SHP77 treated with DMSO at 0.1 percent for 48 hours (cell line): ENCODE results near the gene POLN.

Source experiments
- DNase-seq: peaks from one replicate; lab custom pipeline; 2025; lab: John Stamatoyannopoulos, UW

POLN gene

DNA sequence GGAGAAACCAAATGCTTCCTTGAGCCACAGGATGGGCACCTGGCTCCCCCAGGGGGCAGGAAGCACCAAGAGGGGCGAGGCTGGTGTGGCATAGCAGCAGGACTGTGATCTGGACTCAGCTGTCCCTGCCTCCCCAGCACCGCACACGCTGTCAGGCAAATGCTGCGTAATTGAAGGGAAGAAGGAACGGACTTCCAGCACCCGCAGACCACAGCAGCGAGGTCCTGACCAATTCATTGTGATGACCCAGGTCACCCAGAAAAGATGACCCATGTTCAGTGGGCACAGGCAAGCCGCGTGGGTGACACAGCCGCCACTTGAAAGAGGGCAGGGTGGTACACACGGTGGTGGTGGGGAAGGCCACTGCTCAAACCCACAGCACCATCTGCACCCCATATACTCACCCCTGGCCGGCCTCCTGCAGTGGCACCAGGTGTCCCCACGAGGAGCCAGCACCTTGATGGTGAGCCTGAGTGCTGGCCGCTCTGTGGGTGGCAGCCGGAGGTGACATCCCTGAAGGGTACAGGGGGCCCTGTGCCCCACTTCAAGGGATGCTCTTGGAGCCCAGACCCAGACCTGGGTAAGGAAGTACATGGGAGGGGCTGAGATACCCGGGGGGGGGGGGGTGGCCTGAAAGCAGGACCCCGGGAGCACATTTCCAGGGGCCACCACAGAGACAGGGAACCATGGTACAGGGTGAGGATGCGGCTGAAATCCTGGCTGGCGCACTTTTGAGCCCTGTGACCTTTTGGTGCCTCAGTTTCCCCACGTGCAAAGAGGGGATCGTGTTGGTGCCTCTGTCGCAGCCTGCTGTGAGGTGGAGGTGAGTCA, 171.3 kb downstream of the POLN start:
- DNase-seq = no peak

DNA sequence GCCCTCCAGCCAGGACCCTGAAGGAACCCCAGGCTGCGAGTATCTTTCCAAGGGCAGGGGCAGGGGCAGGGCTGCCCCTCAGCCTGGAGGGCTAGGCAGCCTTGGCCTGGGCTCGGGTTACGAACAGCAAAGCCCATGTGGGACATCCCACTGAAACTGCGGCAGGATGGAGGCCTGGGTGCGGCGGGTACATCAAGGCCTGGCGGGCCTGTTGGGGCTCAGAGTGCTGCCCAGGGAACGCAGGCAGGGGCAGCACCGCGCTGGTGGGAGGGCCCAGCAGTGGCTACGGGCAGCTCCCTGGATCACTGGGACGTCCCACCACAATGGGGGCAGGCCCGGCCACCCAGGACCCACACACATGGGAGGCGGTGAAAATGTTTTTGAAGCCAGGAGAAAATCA, 171.9 kb downstream of the POLN start:
- no peak for DNase-seq

DNA sequence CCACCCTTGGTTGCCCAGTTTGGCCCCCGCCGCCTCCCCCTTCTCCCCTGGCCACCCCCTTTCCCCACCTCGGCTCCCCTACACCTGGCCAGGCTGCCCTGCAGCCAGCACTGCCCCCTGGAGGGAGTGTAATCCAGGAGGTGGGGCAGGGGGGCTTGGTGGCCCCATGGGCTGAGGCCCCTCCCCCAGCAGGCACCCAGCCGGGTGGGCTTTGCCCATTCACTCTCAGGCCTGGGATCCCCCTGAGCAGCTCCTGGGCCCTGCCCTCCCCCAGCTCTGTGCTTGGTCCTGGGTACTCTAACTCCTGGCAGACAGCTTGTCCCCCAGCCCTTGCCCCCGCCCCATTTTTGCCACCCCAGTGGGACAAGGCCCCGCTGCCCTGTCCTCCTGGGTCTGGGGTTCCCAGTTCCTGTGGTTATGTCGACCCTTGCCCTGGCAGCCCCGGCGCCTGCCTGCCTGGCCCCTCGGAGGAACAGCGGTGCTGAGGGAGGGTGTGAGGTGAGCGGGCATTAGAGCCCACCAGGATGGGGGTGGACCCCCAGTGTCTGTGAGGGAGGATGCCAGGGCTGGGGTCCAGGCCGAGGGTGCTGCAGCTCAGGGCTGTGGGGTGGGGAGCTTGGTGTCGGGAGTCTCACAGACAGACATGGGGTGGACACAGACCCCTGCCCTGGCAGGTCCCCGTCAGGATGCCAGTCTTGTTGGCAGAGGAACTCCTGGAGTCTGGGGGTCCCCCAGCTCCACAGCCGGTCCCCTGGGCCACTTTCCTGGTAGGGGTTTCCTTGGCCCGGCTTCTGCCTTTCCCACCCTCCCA, 172.6 kb downstream of the POLN start:
- DNase-seq = no peak

DNA sequence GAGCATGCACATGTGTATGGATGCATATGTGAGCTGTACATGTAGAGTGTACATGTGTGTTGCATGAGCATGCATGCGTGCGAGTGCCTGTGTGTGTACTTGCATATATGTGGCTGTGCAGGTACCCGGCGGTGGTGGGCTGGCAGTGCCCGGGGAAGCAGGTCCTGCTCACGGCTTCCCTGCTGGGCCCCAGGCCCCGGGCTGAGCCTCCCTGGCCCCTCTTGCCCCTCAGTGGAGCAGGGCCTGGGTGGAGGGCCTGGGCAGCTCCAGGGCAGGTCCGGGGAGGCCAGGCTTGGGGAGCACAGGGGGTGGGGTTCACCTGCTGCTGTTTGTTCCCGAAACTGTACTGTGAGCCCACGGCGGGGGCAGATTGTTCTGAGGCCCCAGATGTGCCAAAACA, 173.4 kb downstream of the POLN start:
- DNase-seq = no peak

DNA sequence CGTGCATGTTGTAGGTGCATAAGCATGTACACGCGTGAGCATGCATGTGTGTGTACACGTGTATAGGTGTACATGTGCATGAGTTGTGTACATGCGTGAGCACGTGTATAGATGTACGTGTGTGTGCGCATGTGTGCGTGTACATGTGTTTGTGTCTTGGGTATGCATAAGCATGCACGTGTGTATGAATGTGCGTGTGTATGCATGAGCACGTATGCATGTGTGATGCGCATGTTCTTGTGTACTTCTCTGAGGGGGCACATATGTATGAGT, 173.8 kb downstream of the POLN start:
- DNase-seq = no peak

DNA sequence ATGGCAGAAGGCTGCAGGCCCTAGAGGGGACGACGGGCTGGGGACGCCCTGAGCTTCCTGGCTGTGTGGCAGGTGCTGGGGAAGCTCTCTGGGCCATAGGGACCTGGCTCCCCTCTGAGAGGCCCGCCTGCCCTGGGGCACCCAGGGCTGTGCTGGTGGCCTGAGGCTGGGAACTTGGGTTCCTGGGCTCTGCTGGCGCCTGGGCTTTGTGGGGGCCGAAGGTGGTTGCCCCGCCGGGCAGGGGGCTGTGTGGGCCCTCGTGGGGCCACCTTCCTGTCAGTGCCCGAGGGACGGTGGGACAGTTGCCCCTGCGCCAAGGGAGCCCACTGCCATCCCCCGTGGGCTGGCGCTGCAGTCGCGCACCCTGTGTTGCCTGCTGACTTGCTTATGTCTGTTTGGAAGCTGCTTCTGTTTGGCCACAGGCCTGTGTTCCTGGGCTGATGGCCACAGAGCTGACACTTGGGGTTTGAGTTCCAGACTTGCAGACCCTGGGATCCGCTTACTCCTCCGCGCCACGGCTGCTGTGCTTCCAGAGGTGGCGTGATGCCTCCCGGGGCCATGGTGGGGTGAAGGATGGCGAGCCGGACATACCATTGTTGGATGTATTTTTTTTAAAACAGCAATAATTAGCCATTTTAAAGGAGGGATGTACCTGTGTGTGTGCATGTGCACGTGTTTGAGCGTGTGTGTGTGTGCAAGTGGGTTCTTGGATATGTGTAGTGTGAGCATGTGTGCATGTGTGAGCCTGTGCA, 174.3 kb downstream of the POLN start:
- no peak for DNase-seq

DNA sequence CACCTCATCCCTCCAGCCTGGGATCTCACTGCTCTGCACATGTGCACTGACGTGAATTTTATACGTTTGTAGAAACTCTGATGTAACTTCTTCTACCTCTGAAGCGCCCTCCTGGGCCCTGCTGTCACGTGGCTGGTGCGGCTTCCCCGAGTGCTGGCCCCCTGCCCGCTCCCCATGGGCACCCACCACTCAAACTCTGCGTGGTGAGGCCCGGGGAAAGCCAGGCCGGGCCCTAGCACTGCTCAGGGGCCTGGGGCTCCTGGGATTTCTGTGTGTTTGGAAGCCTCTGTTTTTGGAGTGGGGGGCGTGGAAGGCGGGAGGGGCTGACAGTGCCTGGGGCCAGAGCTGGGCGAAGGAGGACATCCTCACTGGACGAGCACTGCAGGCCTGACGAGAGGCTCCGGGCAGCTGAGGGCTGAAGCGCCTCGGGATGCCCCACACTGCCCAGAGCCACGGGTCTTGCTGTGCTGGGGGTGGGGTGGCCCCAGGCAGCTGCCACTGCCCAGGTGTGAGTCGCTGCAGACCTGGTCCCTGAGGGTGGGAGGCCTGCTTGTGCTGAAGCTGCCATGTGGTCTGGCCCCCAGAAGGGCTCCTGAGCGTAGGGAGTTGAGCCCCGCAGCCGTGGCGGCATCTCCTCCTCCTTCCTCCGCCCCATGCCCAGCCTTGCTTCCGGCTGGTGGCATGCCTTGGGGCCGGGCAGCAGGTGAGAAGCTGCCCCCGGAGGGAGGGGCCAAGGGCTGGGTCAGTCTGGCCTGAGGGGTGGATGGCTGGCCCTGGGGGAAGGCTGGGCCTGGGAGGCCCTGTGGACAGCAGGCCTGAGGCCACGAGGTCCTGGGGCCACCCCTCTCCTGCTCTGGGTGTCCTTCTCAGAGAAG, 175.1 kb downstream of the POLN start:
- no peak for DNase-seq

DNA sequence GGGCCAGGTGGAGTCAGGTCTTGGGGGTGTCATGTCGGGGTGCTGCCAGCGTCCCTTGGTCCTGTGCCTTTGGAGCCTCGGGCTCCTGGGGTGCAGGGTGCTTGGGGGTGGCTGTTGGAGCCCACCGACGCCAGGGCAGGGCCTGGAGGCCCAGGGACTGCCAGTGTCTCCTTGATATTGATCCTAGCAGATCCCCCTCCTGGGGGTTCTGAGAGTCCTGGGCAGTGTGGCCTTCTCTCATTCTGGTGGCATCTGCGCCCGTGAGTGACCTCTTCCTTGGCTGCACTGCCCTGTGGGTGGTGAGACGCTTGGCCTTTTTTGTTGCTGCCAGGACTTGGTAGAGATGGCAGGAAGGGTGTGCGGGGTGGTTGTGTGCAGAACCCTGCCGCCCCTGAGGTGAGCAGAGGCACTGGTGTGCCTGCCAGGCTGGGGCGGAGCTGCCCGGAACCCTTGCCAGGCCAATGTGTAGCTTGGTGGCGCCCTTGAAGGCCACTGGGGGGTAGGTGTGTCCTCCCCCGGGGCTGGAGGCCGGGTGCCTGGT, 175.8 kb downstream of the POLN start:
- DNase-seq = no peak

DNA sequence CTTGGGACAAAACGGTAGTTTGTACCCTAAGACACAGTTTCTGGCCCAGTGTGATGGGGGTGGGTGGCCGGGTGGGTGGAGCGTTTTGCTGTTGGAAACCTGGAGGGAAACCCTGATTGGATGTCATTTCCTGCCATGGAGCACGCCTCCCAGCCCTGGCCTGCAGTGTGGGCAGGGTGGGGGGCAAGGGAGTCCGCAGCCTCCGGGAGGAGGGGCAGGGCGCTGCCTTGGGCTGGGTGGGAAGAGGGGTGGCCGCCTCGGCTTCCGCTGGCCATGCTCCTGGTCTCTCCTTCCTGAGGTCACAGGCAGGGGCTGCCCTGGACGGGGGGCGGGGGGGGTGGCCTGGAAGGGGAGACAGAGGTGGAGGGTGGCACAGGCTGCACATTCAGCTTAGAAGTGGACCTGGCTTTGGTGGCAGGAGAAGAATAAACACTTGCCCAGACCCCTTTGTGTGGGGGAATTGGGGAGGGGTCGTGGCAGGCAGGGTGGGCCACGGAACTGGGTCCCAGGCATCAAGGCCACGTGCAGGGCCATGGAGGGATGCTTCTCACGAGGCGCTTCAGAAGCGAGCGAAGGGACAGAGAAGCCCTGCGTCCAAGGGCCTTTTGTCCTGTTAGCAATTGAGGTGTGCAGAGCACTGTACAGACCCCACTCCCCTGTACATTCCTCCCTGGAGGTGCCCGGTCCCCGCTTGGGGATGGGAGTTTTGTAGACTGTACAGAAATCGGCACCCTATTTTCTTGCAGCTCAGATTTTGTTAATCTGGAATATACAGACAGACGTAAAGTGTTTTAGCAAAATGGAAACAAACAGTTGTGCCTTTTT, 176.6 kb downstream of the POLN start:
- DNase-seq = no peak

DNA sequence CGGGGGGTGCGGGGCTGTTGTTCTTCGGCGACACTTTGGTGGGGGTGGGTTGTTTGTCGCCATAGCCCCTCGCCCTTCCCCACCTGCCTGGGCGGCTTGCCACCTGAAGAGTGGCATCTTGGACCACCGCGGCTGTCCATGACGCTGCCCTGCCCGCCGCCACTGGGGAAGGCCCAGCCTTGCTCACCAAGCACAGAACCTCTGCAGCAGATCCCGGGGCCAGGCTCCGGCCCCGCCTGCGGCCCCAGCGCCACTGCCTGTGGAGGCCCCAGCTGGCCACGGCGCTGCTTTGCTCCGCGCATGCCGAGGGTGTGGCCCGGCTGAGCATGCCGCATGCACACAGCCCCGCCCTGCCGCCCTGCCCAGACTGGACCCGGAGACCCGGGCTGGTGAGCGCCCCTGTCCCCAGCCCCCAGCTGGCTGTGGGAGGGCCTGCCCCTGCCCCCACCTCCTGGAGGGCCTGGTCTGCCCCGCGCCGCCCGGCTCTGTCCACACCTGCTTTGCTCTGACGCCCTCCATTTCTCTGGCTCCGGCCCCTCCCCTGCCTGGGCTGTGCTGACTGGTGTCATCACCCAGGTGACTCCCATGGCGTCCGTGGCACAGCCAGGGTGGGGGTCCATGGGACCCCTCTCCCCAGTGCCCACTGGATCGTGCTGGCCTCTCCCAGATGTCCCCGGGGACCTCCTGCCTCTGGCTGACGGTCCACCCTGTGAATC, 177.5 kb downstream of the POLN start:
- DNase-seq = no peak

DNA sequence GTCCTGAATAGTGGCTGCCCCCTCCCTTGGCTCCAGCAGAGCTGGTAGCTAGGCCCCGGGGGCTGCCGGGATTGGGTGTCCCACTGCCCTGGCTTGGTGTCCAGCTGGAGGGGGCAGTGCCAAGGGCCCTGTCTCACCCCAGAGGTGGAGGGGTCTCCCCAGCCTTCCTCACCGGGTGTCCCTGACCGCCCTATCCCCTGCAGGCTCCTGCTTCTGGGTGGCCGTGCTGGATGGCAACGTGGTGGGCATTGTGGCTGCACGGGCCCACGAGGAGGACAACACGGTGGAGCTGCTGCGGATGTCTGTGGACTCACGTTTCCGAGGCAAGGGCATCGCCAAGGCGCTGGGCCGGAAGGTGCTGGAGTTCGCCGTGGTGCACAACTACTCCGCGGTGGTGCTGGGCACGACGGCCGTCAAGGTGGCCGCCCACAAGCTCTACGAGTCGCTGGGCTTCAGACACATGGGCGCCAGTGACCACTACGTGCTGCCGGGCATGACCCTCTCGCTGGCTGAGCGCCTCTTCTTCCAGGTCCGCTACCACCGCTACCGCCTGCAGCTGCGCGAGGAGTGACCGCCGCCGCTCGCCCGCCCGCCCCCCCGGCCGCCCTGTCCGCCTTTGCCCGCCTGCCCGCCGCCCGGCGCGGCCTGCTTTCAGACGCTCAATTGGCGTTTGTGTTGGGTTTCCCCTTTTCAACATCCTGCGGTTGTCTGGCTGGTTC, 178.2 kb downstream of the POLN start:
- DNase-seq = no peak

DNA sequence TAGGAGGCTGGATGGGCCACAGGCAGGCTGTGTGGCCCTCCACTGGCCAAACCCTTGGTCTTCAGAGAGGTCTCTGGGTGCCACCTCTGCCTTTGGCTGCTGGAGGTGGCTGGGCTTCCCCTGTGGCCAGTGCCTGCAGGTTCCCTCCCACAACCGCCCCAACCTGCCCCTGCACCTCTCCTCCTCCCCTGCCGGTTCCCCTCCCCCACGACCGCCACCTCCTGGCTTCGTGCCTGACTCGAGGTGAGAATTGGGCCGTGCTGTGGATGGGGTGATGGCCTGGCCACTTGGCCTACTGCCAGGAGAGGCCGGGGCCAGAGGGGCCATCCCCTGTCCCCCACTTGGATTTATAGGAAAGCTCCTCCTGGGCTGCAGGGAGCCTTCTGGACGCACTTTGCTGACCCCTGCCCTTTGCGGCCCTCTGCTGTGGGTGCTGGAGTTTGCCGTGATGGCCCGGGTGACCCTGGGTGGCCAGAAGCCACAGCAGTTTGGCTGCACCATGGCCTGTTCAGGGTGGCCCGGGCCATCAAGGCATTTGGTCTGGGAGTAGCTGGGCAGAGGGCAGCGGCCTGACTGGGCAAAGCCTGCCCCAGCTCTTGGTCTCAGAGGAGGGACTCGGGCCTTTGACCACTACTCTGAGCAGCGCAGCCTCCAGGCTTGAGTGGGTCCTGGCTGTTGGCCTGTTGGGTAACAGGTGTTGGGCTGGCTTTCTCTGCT, 179.0 kb downstream of the POLN start:
- no peak for DNase-seq

DNA sequence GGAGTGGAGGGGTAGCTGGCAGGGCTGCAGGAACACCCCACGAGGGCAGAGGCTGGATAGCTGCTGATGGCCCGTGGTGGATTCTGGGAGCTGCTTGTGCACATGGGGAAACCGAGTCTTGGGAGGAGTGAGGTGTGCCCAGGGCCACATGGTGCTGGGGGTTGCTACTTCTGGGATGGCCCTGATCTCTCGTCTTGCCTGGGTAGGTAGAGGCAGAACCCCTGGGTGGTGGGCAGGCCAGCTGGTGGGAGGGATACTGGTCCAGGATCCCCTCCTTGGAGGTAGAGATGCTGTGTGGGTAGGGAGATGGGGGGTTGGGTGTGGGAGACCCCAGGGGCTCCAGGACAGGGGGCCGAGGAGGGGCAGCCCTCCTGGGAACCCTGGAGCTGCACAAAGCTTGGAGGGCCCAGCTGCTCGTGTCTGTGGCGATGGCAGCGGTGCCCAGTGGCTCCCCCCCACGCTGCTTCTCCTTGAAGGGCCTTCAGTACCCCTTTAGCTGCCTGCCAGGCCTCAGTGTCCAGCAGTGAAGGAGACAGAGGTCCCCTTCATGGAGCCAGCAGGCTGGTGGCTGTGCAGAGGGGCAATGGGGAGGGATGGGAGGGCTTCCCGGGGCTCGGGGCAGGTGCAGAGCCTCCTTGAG, 179.6 kb downstream of the POLN start:
- DNase-seq = no peak

DNA sequence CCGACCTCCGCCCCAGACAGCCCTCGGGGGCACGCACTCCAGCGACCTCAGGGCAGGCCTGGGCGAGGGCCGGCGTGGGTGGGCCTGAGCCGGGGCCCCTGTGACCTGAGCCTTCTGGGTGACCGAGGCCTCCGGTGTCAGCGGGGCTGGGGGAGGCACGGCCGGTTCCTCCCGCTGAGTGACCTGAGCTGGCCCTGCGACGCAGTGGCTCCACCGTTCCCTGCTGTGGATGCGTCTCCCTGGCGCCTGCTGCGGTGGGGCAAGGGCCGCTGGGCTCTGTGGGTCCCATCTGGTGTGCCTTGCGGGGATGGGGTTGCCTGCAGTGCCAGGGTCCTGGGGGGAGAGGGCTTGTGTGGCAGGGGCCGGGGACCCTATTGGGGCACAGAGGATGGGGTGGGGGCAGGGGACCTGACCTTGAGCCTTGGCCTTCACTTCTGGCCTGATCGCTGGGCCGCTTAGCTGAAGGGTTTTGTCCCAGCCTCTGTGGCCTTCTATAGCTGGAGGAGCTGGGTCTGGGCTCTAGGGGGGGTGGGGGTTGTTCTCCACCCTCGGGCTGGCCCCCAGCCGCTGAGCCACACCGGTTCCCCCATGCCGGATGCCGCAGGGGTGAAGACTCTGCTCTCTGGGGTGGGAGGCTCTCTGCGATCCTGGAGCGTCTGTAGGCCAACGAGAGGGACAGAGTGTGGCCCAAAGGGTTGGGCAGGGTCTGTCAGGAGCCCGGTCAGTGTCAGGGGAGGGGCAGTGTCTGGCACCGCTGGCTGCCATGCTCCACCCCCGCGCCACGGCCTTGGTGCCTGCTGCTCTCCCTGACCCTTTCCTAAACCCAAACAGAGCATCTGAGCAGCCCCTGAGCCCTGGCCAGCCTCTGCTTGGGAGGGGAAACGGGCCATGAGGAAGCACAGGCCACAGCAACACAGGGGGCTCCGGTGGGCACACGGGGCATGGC, 180.5 kb downstream of the POLN start:
- no peak for DNase-seq

DNA sequence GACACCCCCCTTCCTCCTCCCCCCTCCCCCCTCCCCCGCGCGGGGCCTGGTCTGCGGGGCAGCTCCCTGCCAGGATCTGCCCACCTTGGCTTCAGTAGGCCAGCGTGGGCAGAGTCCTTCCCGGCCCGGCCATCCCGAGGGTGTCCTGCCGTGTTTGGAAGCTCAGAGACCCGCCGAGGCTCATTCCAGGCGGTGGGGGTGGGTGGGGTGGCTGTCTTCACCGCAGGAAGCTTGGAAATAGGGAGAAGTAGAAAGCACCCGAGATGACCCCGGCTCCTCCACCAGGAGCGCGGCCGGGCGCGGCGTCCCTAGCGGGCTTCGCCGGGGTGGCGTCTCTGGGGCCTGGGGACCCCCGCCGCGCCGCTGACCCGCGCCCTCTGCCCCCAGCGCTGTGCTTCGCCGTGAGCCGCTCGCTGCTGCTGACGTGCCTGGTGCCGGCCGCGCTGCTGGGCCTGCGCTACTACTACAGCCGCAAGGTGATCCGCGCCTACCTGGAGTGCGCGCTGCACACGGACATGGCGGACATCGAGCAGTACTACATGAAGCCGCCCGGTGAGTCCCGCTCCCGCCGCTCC, 181.2 kb downstream of the POLN start:
- DNase-seq = no peak

DNA sequence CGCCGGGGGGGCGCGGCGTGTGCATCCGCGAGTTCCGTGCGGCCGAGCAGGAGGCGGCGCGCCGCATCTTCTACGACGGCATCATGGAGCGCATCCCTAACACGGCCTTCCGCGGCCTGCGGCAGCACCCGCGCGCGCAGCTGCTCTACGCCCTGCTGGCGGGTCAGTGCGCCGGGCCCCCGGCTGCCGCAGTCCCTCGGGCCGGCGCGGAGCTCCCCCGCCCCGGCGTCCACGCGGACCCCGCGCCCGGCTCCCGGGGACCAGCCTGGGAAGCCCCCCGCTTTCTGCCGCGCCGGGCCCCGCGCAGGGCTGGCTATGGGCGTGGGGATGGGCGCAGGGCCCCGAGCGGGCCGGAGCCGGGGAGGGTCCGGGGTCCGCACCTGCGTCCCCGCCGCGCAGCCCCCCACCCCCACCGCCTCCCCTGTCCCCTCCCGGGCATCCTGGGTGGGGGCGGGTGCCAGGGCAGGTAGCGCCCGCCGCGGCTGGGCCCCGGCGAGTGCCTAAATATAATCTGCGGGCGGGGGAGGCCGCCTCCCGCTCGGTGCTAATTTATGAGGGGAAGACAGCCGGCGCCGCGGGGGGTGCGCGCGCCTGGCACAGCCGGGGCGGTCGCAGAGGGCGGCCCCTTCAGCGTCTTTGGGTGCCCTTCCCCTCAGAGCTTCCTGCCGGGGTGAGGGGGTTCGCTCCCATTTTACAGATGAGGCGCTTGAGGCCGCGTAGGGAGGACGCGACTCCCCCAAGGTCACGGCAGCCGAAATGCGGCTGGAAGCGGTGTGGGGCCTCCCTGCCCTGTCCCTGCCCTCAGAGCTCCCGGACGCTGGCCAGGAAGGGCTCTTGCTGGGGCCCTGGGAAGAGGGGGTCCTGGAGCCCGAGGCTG, 182.0 kb downstream of the POLN start:
- no peak for DNase-seq
